GM12875 (cell line): ENCODE data around the gene THBD.

ENCODE experiments used
- H3K4me3 ChIP-seq: one replicate; pipeline ENCODE4 v1.5.1; 2011; ENCODE audit warnings: low read depth, low read length, control low read depth
- CTCF ChIP-seq: IDR thresholded peaks from 2 replicates; pipeline ENCODE4 v1.5.1; 2011; ENCODE audit warnings: low read depth, mild to moderate bottlenecking, control low read depth, inconsistent platforms, low read length, moderate library complexity, borderline replicate concordance; ENCODE audit not compliant: insufficient read depth

Gene THBD

GRCh38 chr20:23094213-23094896, 44.9 kb upstream of the THBD start:
- no peak for TF ChIP-seq CTCF
- no peak overlapping the region for H3K4me3 ChIP-seq

GRCh38 chr20:23093613-23094012, 44.1 kb upstream of the THBD start:
- TF ChIP-seq CTCF = no peak
- no peak overlapping the region for H3K4me3 ChIP-seq

GRCh38 chr20:23092861-23093495, 43.5 kb upstream of the THBD start:
- no peak for TF ChIP-seq CTCF
- H3K4me3 ChIP-seq = no peak overlapping the region

- no peak overlapping the region for H3K4me3 ChIP-seq
- TF ChIP-seq CTCF = no peak
Observed at GRCh38 chr20:23092384-23092756, 42.9 kb upstream of the THBD start.

- H3K4me3 ChIP-seq = no peak overlapping the region
- no peak for TF ChIP-seq CTCF
Observed at GRCh38 chr20:23091721-23092383, 42.4 kb upstream of the THBD start.

- H3K4me3 ChIP-seq = no peak overlapping the region
- no peak for TF ChIP-seq CTCF
Observed at GRCh38 chr20:23090878-23091277, 41.4 kb upstream of the THBD start.

GRCh38 chr20:23090147-23090546, 40.7 kb upstream of the THBD start:
- no peak overlapping the region for H3K4me3 ChIP-seq
- no peak for TF ChIP-seq CTCF
